Measurements from ENCODE around the gene PFN1. TPM values are rescaled to one million over a fixed set of nuclear protein-coding genes. Genes with fewer than 3 reads are reported as not detected.

PFN1 gene
- polyA plus RNA-seq, 1 donor from 2014 or later: 145 TPM

DNA sequence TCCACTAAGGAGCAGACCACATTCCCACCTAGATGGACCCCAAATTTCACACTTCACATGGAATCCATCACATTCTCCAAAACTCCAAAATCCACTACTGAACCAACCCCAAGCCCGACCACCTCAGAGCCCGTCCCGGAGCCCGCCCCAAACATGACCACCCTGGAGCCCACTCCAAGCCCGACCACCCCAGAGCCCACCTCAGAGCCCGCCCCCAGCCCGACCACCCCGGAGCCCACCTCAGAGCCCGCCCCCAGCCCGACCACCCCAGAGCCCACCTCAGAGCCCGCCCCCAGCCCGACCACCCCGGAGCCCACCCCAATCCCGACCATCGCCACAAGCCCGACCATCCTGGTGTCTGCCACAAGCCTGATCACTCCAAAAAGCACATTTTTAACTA is 14.7 kb downstream of the PFN1 start:
- Histone ChIP-seq H2AFZ (ENCODE audit: low read depth, low read length) (no peak overlapping the region), H3K9me2 (ENCODE audit: insufficient read depth, low read length) (no peaks in the 10 kb centered on the region), H3K79me2 (replicated peaks; ENCODE audit: insufficient read depth, low read length) (peaks cover 3% of the 10 kb centered on the region), H3K9ac (ENCODE audit: low read length) (no peak overlapping the region), H3F3A (ENCODE audit: insufficient read depth, low read length, poor library complexity, severe bottlenecking) (no peaks in the 10 kb centered on the region), H4K20me1 (ENCODE audit: insufficient read depth) (no peaks in the 10 kb centered on the region), H3K4me2 (ENCODE audit: low read length) (no peak overlapping the region), H3K27ac (ENCODE audit: low read length) (no peak overlapping the region), H3K27me3 (ENCODE audit: insufficient read depth, low read depth, low read length) (no peaks in the 10 kb centered on the region), H3K4me3 (ENCODE audit: low read length) (no peak overlapping the region), H3K9me3 (ENCODE audit: low read length) (no peaks in the 10 kb centered on the region), H3K36me3 (ENCODE audit: insufficient read depth, low read length) (no peaks in the 10 kb centered on the region)
- TF ChIP-seq MXI1 (conservative IDR thresholded peaks at IDR 0.05; ENCODE audit: poor library complexity, severe bottlenecking): no peak
- TF ChIP-seq EP300 (conservative IDR thresholded peaks at IDR 0.05; ENCODE audit: poor library complexity, severe bottlenecking): no peak
- TF ChIP-seq, protein P1, sequence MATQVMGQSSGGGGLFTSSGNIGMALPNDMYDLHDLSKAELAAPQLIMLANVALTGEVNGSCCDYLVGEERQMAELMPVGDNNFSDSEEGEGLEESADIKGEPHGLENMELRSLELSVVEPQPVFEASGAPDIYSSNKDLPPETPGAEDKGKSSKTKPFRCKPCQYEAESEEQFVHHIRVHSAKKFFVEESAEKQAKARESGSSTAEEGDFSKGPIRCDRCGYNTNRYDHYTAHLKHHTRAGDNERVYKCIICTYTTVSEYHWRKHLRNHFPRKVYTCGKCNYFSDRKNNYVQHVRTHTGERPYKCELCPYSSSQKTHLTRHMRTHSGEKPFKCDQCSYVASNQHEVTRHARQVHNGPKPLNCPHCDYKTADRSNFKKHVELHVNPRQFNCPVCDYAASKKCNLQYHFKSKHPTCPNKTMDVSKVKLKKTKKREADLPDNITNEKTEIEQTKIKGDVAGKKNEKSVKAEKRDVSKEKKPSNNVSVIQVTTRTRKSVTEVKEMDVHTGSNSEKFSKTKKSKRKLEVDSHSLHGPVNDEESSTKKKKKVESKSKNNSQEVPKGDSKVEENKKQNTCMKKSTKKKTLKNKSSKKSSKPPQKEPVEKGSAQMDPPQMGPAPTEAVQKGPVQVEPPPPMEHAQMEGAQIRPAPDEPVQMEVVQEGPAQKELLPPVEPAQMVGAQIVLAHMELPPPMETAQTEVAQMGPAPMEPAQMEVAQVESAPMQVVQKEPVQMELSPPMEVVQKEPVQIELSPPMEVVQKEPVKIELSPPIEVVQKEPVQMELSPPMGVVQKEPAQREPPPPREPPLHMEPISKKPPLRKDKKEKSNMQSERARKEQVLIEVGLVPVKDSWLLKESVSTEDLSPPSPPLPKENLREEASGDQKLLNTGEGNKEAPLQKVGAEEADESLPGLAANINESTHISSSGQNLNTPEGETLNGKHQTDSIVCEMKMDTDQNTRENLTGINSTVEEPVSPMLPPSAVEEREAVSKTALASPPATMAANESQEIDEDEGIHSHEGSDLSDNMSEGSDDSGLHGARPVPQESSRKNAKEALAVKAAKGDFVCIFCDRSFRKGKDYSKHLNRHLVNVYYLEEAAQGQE (IDR thresholded peaks at IDR 0.05; ENCODE audit: borderline replicate concordance): no peak
- TF ChIP-seq, protein P2, sequence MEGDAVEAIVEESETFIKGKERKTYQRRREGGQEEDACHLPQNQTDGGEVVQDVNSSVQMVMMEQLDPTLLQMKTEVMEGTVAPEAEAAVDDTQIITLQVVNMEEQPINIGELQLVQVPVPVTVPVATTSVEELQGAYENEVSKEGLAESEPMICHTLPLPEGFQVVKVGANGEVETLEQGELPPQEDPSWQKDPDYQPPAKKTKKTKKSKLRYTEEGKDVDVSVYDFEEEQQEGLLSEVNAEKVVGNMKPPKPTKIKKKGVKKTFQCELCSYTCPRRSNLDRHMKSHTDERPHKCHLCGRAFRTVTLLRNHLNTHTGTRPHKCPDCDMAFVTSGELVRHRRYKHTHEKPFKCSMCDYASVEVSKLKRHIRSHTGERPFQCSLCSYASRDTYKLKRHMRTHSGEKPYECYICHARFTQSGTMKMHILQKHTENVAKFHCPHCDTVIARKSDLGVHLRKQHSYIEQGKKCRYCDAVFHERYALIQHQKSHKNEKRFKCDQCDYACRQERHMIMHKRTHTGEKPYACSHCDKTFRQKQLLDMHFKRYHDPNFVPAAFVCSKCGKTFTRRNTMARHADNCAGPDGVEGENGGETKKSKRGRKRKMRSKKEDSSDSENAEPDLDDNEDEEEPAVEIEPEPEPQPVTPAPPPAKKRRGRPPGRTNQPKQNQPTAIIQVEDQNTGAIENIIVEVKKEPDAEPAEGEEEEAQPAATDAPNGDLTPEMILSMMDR (IDR thresholded peaks at IDR 0.05; ENCODE audit: poor library complexity, severe bottlenecking): no peak
- TF ChIP-seq EZH2 (IDR thresholded peaks at IDR 0.05; ENCODE audit: borderline replicate concordance, insufficient read depth, low read length, poor library complexity, severe bottlenecking): no peak
- no peak for TF ChIP-seq TAF1 (IDR thresholded peaks at IDR 0.05; ENCODE audit: low read depth)
- TF ChIP-seq POLR2AphosphoS5 (IDR thresholded peaks at IDR 0.05): no peak
- no peak for TF ChIP-seq SMC3 (conservative IDR thresholded peaks at IDR 0.05; ENCODE audit: poor library complexity)
- TF ChIP-seq RAD21 (conservative IDR thresholded peaks at IDR 0.05): no peak

DNA sequence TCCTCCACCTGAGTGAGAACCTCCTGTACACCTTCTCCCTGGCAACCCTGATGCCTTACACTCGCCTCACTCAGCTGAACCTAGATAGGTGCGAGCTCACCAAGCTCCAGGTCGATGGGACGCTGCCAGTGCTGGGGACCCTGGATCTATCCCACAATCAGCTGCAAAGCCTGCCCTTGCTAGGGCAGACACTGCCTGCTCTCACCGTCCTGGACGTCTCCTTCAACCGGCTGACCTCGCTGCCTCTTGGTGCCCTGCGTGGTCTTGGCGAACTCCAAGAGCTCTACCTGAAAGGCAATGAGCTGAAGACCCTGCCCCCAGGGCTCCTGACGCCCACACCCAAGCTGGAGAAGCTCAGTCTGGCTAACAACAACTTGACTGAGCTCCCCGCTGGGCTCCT is 15.6 kb downstream of the PFN1 start:
- no peak for TF ChIP-seq TAF1 (IDR thresholded peaks at IDR 0.05; ENCODE audit: low read depth)
- no peak for TF ChIP-seq POLR2AphosphoS5 (IDR thresholded peaks at IDR 0.05)
- TF ChIP-seq, protein P2 (IDR thresholded peaks at IDR 0.05; ENCODE audit: poor library complexity, severe bottlenecking): no peak
- no peak for TF ChIP-seq EP300 (conservative IDR thresholded peaks at IDR 0.05; ENCODE audit: poor library complexity, severe bottlenecking)
- TF ChIP-seq MXI1 (conservative IDR thresholded peaks at IDR 0.05; ENCODE audit: poor library complexity, severe bottlenecking): no peak
- no peak for TF ChIP-seq SMC3 (conservative IDR thresholded peaks at IDR 0.05; ENCODE audit: poor library complexity)
- TF ChIP-seq RAD21 (conservative IDR thresholded peaks at IDR 0.05): no peak
- TF ChIP-seq, protein P1 (IDR thresholded peaks at IDR 0.05; ENCODE audit: borderline replicate concordance): no peak
- no peak for TF ChIP-seq EZH2 (IDR thresholded peaks at IDR 0.05; ENCODE audit: borderline replicate concordance, insufficient read depth, low read length, poor library complexity, severe bottlenecking)
- no peaks in the 10 kb centered on the region for H3K36me3 ChIP-seq (ENCODE audit: insufficient read depth, low read length)

More for the DNA sequence above, 15.6 kb downstream of the PFN1 start:
- no peaks in the 10 kb centered on the region for H3K9me3 ChIP-seq (ENCODE audit: low read length)
- H3K27ac ChIP-seq (ENCODE audit: low read length): no peak overlapping the region
- H3F3A ChIP-seq (ENCODE audit: insufficient read depth, low read length, poor library complexity, severe bottlenecking): no peaks in the 10 kb centered on the region
- no peaks in the 10 kb centered on the region for H3K79me2 ChIP-seq (replicated peaks; ENCODE audit: insufficient read depth, low read length)
- H4K20me1 ChIP-seq (ENCODE audit: insufficient read depth): no peaks in the 10 kb centered on the region
- no peaks in the 10 kb centered on the region for H3K9me2 ChIP-seq (ENCODE audit: insufficient read depth, low read length)
- no peak overlapping the region for H3K9ac ChIP-seq (ENCODE audit: low read length)
- H3K4me3 ChIP-seq (ENCODE audit: low read length): no peak overlapping the region
- H3K4me2 ChIP-seq (ENCODE audit: low read length): no peak overlapping the region
- no peaks in the 10 kb centered on the region for H3K27me3 ChIP-seq (ENCODE audit: insufficient read depth, low read depth, low read length)
- H2AFZ ChIP-seq (ENCODE audit: low read depth, low read length): no peak overlapping the region
